HepG2 (cell line): Measurements from ENCODE around the gene LUC7L. TPM values are rescaled to one million over a fixed set of nuclear protein-coding genes. Genes with fewer than 3 reads are reported as not detected.

Experiments used
- ATAC-seq: fragments of 200-7000 bp; cut with Tn5 transposase; 3 replicates; pipeline ENCODE4 v1.9.1; 2020; ENCODE audit warnings: mild to moderate bottlenecking, moderate library complexity
- BruUV-seq: library from RNA; stranded (reverse); fragments of 400-500 nt; replicated peaks from 2 replicates; lab custom pipeline; 2021; lab: Mats Ljungman, UMichigan
- CTCF ChIA-PET: fragments of 300-600 bp; formaldehyde crosslinking; extraction: SDS; loops from one replicate; lab custom pipeline; 2021; ENCODE audit warnings: low total read pairs, inconsistent platforms, low intra/inter-chr PET ratio; lab: Yijun Ruan, JAX
- POLR2A ChIA-PET: fragments of 350-600 bp; sonication (Branson Sonifier 250); formaldehyde crosslinking; loops from one replicate; lab custom pipeline; 2020; ENCODE audit warnings: antibody characterized with exemption, inconsistent platforms; lab: Yijun Ruan, JAX
- DNase-seq: peaks from one replicate; pipeline ENCODE4 v3.0.0-alpha.2; 2015; ENCODE audit warnings: low spot score
- FAIRE-seq: peaks from 3 replicates; lab custom pipeline; 2011; peaks lifted over from hg19 to GRCh38; lab: Jason Lieb, UNC
- H2AFZ ChIP-seq: one replicate; pipeline ENCODE4 v1.6.1; 2011; ENCODE audit warnings: low read length, inconsistent platforms
- H3K27ac ChIP-seq: fragments of 300-600 bp; 3 replicates; pipeline ENCODE4 v1.8.0; 2011; ENCODE audit warnings: mixed run types, mild to moderate bottlenecking, mixed read lengths, low read length, inconsistent platforms; ENCODE audit not compliant: insufficient read depth; ENCODE audit errors: extremely low read length
- H3K27me3 ChIP-seq, 2 experiments: fragments of 200-600 bp in 1 of 2; 2 replicates in 1 of 2; 3 replicates in 1 of 2; pipeline versions ENCODE4 v1.6.0 to v1.8.0; 2011; ENCODE audit warnings: low read length in 2 of 2, mild to moderate bottlenecking in 2 of 2, moderate library complexity in 2 of 2, inconsistent platforms in 1 of 2; ENCODE audit not compliant: insufficient read depth in 2 of 2, control insufficient read depth in 1 of 2
- H3K36me3 ChIP-seq, 2 experiments: fragments of 200-600 bp in 1 of 2; replicated peaks in 1 of 2; 2 replicates in 1 of 2; 3 replicates in 1 of 2; pipeline versions ENCODE4 v1.5.1 to v1.8.0; 2011; ENCODE audit warnings: low read length in 2 of 2, inconsistent platforms in 1 of 2; ENCODE audit not compliant: insufficient read depth in 2 of 2, control insufficient read depth in 1 of 2
- H3K4me1 ChIP-seq: 2 replicates; pipeline ENCODE4 v1.5.1; 2012; ENCODE audit warnings: low read length, inconsistent platforms; ENCODE audit not compliant: insufficient read depth
- H3K4me2 ChIP-seq: 2 replicates; pipeline ENCODE4 v1.6.0; 2011; ENCODE audit warnings: low read depth, low read length, inconsistent platforms
- H3K4me3 ChIP-seq, 3 experiments: fragments of 200-600 bp in 1 of 3; sonication (generic), shearing (Covaris generic) in 1 of 3; replicated peaks in 1 of 3; 2 replicates each; pipeline ENCODE4 v1.5.1; 2011 to 2016; ENCODE audit warnings: low read length in 3 of 3, inconsistent platforms in 2 of 3, low read depth in 2 of 3, mild to moderate bottlenecking in 2 of 3, control low read depth in 1 of 3, mixed read lengths in 1 of 3; ENCODE audit not compliant: insufficient read depth in 1 of 3
- H3K79me2 ChIP-seq: one replicate; pipeline ENCODE4 v1.6.1; 2011; ENCODE audit warnings: low read length, inconsistent platforms; ENCODE audit not compliant: insufficient read depth
- H3K9ac ChIP-seq: 2 replicates; pipeline ENCODE4 v1.6.0; 2011; ENCODE audit warnings: mild to moderate bottlenecking, low read depth, low read length, inconsistent platforms; ENCODE audit not compliant: insufficient read depth
- H3K9me3 ChIP-seq: 2 replicates; pipeline ENCODE4 v1.5.1; 2012; ENCODE audit warnings: mild to moderate bottlenecking, low read length
- H4K20me1 ChIP-seq: 2 replicates; pipeline ENCODE4 v1.6.0; 2011; ENCODE audit warnings: inconsistent platforms, mild to moderate bottlenecking, low read length, moderate library complexity; ENCODE audit not compliant: insufficient read depth
- E2F1 ChIP-seq: sonication (generic); formaldehyde crosslinking; IDR thresholded peaks from 2 replicates; pipeline ENCODE4 v1.5.0; 2020; ENCODE audit warnings: missing genetic modification reagents
- HOMEZ ChIP-seq: IDR thresholded peaks from 2 replicates; pipeline ENCODE4 v1.6.1; 2016; ENCODE audit warnings: low read depth
- ZBTB40 ChIP-seq, 2 experiments: fragments of 450-650 bp in 1 of 2; sonication (generic) in 1 of 2; formaldehyde crosslinking in 1 of 2; IDR thresholded peaks; 2 replicates each; pipeline versions ENCODE4 v1.6.1 to v1.8.0; 2016 to 2022; ENCODE audit warnings: antibody characterized with exemption in 1 of 2, mild to moderate bottlenecking in 1 of 2, missing genetic modification reagents in 1 of 2
- ZFYVE20 ChIP-seq: sonication (generic); formaldehyde crosslinking; IDR thresholded peaks from 2 replicates; pipeline ENCODE4 v1.8.0; 2023; ENCODE audit warnings: low read depth, mild to moderate bottlenecking, moderate library complexity, missing genetic modification reagents, borderline replicate concordance
- ZNF644 ChIP-seq: IDR thresholded peaks from 2 replicates; pipeline ENCODE4 v1.6.1; 2016; ENCODE audit warnings: low read depth
- ZNF678 ChIP-seq: sonication (generic); formaldehyde crosslinking; IDR thresholded peaks from 2 replicates; pipeline ENCODE4 v1.4.0; 2020; ENCODE audit warnings: mild to moderate bottlenecking, missing genetic modification reagents
- ZNF724P ChIP-seq: sonication (generic); formaldehyde crosslinking; IDR thresholded peaks from 2 replicates; pipeline ENCODE4 v1.8.0; 2022; ENCODE audit warnings: missing genetic modification reagents, borderline replicate concordance
- ZSCAN20 ChIP-seq: sonication (generic); formaldehyde crosslinking; IDR thresholded peaks from 2 replicates; pipeline ENCODE4 v1.4.0; 2020; ENCODE audit warnings: missing genetic modification reagents, mild to moderate bottlenecking, borderline replicate concordance
- WGBS: methylation state at CpG from one replicate; pipeline ENCODE4 v1.1.6; 2017; ENCODE audit warnings: low lambda C conversion rate; 5-methylcytosine and 5-hydroxymethylcytosine counted together
- in situ Hi-C: cut with HindIII; loops from 2 replicates; pipeline ENCODE4 v1.10.0; 2017; ENCODE audit warnings: low pct_unique_long_range_greater_than_20kb; ENCODE audit not compliant: extremely low pct_ligation_motif_present
- intact Hi-C: fragments of 100-400 bp; cut with micrococcal nuclease; formaldehyde crosslinking; loops from one replicate; pipeline ENCODE4 v1.10.0; 2022; ENCODE audit not compliant: unreplicated experiment
- polyA plus RNA-seq, 8 experiments: library from polyadenylated mRNA; depleted of rRNA in 3 of 8; stranded (reverse) in 7 of 8; unstranded in 1 of 8; fragments of >200 nt; fragmentation: Illumina TruSeq in 4 of 8; extraction: Trizol in 4 of 8; gene quantifications; 2 replicates each; pipeline versions ENCODE4 v1.2.1 to v1.2.3, GENCODE V29; 2011 to 2016; ENCODE audit warnings: low read depth in 4 of 8, missing spikeins in 1 of 8, mixed read lengths in 1 of 8; ENCODE audit not compliant: insufficient read depth in 1 of 8
- total RNA-seq, 5 experiments: library from RNA; depleted of rRNA; stranded (reverse); fragments of >200 nt; fragmentation: Illumina TruSeq; extraction: Trizol; gene quantifications; 2 replicates each; pipeline ENCODE4 v1.2.3, GENCODE V29; 2016; ENCODE audit warnings: low read depth in 1 of 5

LUC7L gene
- total and polyA plus RNA-seq, 2 of the 13 experiments (the other 11 are each of a cell fraction or from before 2014, with no cell fraction given) = 48.7 to 56.9 TPM

GRCh38 chr16:200388-200787, 28.9 kb downstream of the LUC7L start (continued):
- no peak for TF ChIP-seq ZNF724P (CRISPR knock-in tag)
- no peak for TF ChIP-seq ZNF644 (CRISPR knock-in tag)
- no peak for TF ChIP-seq E2F1
- TF ChIP-seq, all 625 proteins: peak for 0

- H3K79me2 ChIP-seq = no peaks in the 10 kb centered on the region
- TF ChIP-seq ZSCAN20 (CRISPR knock-in tag) (no peak), ZFYVE20 (CRISPR knock-in tag) (no peak), ZNF678 (no peak), HOMEZ (no peak), ZBTB40 (IDR thresholded peaks at IDR 0.05) (no peak), ZBTB40 (CRISPR knock-in tag; IDR thresholded peaks at IDR 0.05) (no peak)
- no peaks in the 10 kb centered on the region for H3K27me3 ChIP-seq
- H4K20me1 ChIP-seq = no peaks in the 10 kb centered on the region
- H3K36me3 ChIP-seq = peaks cover 42 to 85% of the 10 kb centered on the region in 2 experiments
- H2AFZ ChIP-seq = no peak overlapping the region
- ChIA-PET CTCF (no interaction called here), POLR2A (no interaction called here)
- H3K4me1 ChIP-seq = no peaks in the 10 kb centered on the region
- H3K9me3 ChIP-seq = no peaks in the 10 kb centered on the region
- H3K4me2 ChIP-seq = no peak overlapping the region
- ATAC-seq (no peak), DNase-seq (no peak), FAIRE-seq (no peak)
- no peak overlapping the region for H3K4me3 ChIP-seq
- H3K27ac ChIP-seq = no peak overlapping the region
- WGBS = 100% methylated on average over 6 of the region's 6 CpGs
- no TSS peak for BruUV-seq
- H3K9ac ChIP-seq = no peak overlapping the region
- intact Hi-C loops (no loop called here), in situ Hi-C loops (no loop called here)
These were observed 34.7 kb downstream of the LUC7L start for GRCh38 chr16:194516-194915.
